Mesenchymal stem cell (in vitro differentiated cells and primary cell): Measurements from ENCODE around the gene FRRS1L.
A peak's percentile ranks its signal among the peaks of the same experiment; 100 is the strongest.

Source experiments
- DNase-seq: peaks from one replicate; pipeline ENCODE4 v3.0.0-alpha.2; 2013
- H2AFZ ChIP-seq: one replicate; pipeline ENCODE4 v1.6.1; 2013; ENCODE audit warnings: low read depth, mild to moderate bottlenecking, control low read depth, inconsistent platforms, low read length, moderate library complexity
- H2AK5ac ChIP-seq: 2 replicates; pipeline ENCODE4 v1.6.1; 2013; ENCODE audit warnings: low read length, moderate library complexity, mild to moderate bottlenecking, inconsistent platforms; ENCODE audit not compliant: severe bottlenecking
- H2BK120ac ChIP-seq: one replicate; pipeline ENCODE4 v1.6.1; 2013; ENCODE audit warnings: low read depth, mild to moderate bottlenecking, inconsistent platforms, low read length, moderate library complexity
- H2BK12ac ChIP-seq, 2 experiments: one replicate each; pipeline ENCODE4 v1.6.1; 2013; ENCODE audit warnings: inconsistent platforms in 2 of 2, low read length in 2 of 2, mild to moderate bottlenecking in 2 of 2, moderate library complexity in 2 of 2, control low read depth in 1 of 2
- H2BK15ac ChIP-seq: one replicate; pipeline ENCODE4 v1.6.1; 2013; ENCODE audit warnings: mild to moderate bottlenecking, low read depth, inconsistent platforms; ENCODE audit not compliant: poor library complexity, severe bottlenecking
- H2BK5ac ChIP-seq: 2 replicates; pipeline ENCODE4 v1.6.1; 2013; ENCODE audit warnings: low read depth, mild to moderate bottlenecking, low read length, control low read depth, inconsistent platforms; ENCODE audit not compliant: poor library complexity, severe bottlenecking
- H3K14ac ChIP-seq, 2 experiments: one replicate each; pipeline ENCODE4 v1.6.1; 2013; ENCODE audit warnings: inconsistent platforms in 2 of 2, low read length in 2 of 2, control low read depth in 1 of 2, mild to moderate bottlenecking in 1 of 2, moderate library complexity in 1 of 2
- H3K18ac ChIP-seq, 2 experiments: one replicate each; pipeline ENCODE4 v1.6.1; 2013; ENCODE audit warnings: inconsistent platforms in 2 of 2, low read length in 2 of 2, control low read depth in 1 of 2, low read depth in 1 of 2, mild to moderate bottlenecking in 1 of 2
- H3K23ac ChIP-seq, 2 experiments: one replicate each; pipeline ENCODE4 v1.6.1; 2013; ENCODE audit warnings: inconsistent platforms in 2 of 2, low read length in 2 of 2, mild to moderate bottlenecking in 2 of 2, moderate library complexity in 2 of 2, control low read depth in 1 of 2
- H3K27ac ChIP-seq: 2 replicates; pipeline ENCODE4 v1.5.1; 2013; ENCODE audit warnings: mild to moderate bottlenecking, moderate library complexity, low read length, control low read depth, inconsistent platforms; ENCODE audit not compliant: poor library complexity, severe bottlenecking
- H3K27me3 ChIP-seq, 2 experiments: 2 replicates each; pipeline versions ENCODE4 v1.6.1 to v1.7.0; 2013; ENCODE audit warnings: low read length in 2 of 2, mild to moderate bottlenecking in 2 of 2, moderate library complexity in 2 of 2, control low read depth in 1 of 2, inconsistent platforms in 1 of 2; ENCODE audit not compliant: control insufficient read depth in 1 of 2, insufficient read depth in 1 of 2
- H3K36me3 ChIP-seq, 2 experiments: 2 replicates each; pipeline versions ENCODE4 v1.6.1 to v1.7.0; 2013; ENCODE audit warnings: low read length in 2 of 2, control low read depth in 1 of 2, inconsistent platforms in 1 of 2, low read depth in 1 of 2, mild to moderate bottlenecking in 1 of 2; ENCODE audit not compliant: insufficient read depth in 2 of 2, control insufficient read depth in 1 of 2
- H3K4ac ChIP-seq, 2 experiments: one replicate each; pipeline ENCODE4 v1.6.1; 2013; ENCODE audit warnings: inconsistent platforms in 2 of 2, low read length in 2 of 2, mild to moderate bottlenecking in 2 of 2, moderate library complexity in 2 of 2, control low read depth in 1 of 2, low read depth in 1 of 2
- H3K4me1 ChIP-seq: 2 replicates; pipeline ENCODE4 v1.6.1; 2013; ENCODE audit warnings: low read depth, low read length, control low read depth; ENCODE audit not compliant: control insufficient read depth, insufficient read depth
- H3K4me2 ChIP-seq: 2 replicates; pipeline ENCODE4 v1.6.1; 2013; ENCODE audit warnings: low read length, mild to moderate bottlenecking, inconsistent platforms; ENCODE audit not compliant: poor library complexity, severe bottlenecking
- H3K4me3 ChIP-seq, 2 experiments: 2 replicates each; pipeline versions ENCODE4 v1.5.1 to v1.7.0; 2013; ENCODE audit warnings: low read length in 2 of 2, mild to moderate bottlenecking in 2 of 2, control low read depth in 1 of 2, low read depth in 1 of 2; ENCODE audit not compliant: insufficient read depth in 1 of 2
- H3K79me1 ChIP-seq: replicated peaks from 2 replicates; pipeline ENCODE4 v1.6.1; 2013; ENCODE audit warnings: mild to moderate bottlenecking, control low read depth, low read length, inconsistent platforms; ENCODE audit not compliant: poor library complexity, severe bottlenecking
- H3K9ac ChIP-seq: 2 replicates; pipeline ENCODE4 v1.7.0; 2013; ENCODE audit warnings: mild to moderate bottlenecking, low read length, moderate library complexity
- H3K9me3 ChIP-seq: 2 replicates; pipeline ENCODE4 v1.7.0; 2013; ENCODE audit warnings: mild to moderate bottlenecking, low read length; ENCODE audit not compliant: control insufficient read depth
- H4K8ac ChIP-seq: one replicate; pipeline ENCODE4 v1.6.1; 2013; ENCODE audit warnings: inconsistent platforms, mild to moderate bottlenecking, low read length, moderate library complexity
- H4K91ac ChIP-seq: one replicate; pipeline ENCODE4 v1.6.1; 2013; ENCODE audit warnings: mild to moderate bottlenecking, low read length, inconsistent platforms
- WGBS: methylation state at CpG from one replicate; pipeline ENCODE4 v1.1.7; 2013; ENCODE audit warnings: mixed read lengths; 5-methylcytosine and 5-hydroxymethylcytosine counted together

Gene FRRS1L

DNA sequence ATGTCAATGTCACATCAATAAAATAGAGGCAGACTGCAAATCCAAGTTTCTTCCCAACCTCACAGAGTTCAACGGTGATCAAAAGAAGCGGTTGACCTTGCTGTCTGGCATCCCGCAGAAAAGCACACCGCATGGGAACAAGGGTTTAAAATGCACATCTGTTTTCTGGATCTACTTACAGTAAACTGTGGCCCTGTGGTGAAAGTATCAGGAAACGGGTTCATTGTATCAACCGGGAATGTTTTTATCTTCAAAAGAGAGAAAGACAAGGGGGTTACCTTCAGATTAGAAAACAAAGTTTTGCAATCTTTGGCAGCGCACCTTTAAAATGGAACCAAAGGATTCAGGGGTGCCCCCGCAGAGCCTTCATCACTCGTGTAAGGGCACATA, 15.5 kb upstream of the FRRS1L start:
- Histone ChIP-seq H3K79me1 (no peaks in the 10 kb centered on the region), H3K23ac (no peak overlapping the region), H3K9me3 (no peaks in the 10 kb centered on the region), H2BK15ac (no peak overlapping the region), H2BK12ac (no peak overlapping the region), H3K27ac (no peak overlapping the region), H3K4me2 (no peak overlapping the region), H3K14ac (no peak overlapping the region), H3K18ac (no peak overlapping the region), H4K91ac (no peak overlapping the region), H3K4ac (no peak overlapping the region), H2BK120ac (no peak overlapping the region), H2BK5ac (no peak overlapping the region), H3K9ac (no peak overlapping the region), H2AFZ (no peak overlapping the region), H2AK5ac (no peak overlapping the region), H3K36me3 (no peaks in the 10 kb centered on the region), H3K4me1 (no peaks in the 10 kb centered on the region), H3K27me3 (peaks cover 17 to 56% of the 10 kb centered on the region in 2 experiments), H3K4me3 (no peak overlapping the region), H4K8ac (no peak overlapping the region)
- WGBS: 93% methylated on average over 9 of the region's 9 CpGs
- no peak for DNase-seq

DNA sequence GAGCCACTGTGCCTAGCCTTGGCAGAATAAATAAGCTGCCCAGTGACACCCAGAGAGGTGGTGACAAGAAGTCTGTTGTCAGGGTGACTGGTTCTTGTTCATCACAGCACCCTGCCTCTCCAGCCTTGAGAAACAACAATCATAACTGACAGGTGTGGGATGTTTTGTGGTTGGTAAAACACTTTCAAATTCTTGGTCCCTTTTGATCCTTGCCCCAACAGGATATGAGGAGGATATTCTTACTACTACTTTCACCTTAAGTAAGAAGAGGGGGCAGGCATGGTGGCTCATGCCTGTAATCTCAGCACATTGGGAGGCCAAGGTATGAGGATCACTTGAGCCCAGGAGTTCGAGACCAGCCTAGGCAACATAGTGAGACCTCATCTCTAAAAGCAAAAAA, 14.2 kb upstream of the FRRS1L start:
- H3K4me1 ChIP-seq: no peaks in the 10 kb centered on the region

DNA sequence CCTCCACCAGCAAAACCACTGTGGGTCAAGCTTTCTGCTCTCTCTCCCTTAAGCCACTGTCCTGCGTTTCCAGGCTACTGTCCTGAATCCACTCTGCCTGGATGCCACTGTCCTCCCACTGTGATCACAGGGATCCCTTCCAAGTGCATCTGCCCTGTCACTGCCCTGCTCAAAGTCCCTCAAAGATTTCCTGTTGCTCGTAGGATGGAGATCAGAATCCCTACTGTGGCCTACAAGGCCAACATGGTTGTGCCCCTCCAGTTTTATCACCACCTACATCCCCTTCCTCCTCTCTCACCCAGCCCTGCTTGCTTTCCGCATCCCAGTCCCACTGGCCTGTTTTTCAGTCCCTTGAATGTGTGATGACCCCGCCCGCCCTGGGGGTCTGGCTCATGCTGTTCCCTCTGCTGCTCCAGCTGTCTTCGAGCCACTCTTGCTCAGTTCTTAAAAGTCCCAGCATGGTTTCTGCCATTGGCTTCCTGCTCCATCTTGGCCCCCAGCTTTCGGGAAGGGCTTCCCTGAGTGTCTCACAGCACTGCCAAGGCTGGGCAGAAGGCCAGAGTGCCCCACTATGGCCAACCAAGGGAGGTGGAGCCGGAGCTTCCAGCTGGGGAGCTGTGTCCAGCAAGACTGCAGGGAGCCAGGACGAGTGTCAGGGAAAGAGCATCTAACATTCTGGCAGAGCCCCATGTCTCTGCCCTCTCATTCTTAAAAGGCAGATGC, 12.9 kb upstream of the FRRS1L start:
- peaks cover 12 to 40% of the 10 kb centered on the region in 2 experiments for H3K27me3 ChIP-seq
- no peaks in the 10 kb centered on the region for H3K79me1 ChIP-seq
- H3K4me1 ChIP-seq: no peaks in the 10 kb centered on the region
- no peak overlapping the region for H3K18ac ChIP-seq
- no peak overlapping the region for H2BK120ac ChIP-seq
- no peak overlapping the region for H2BK5ac ChIP-seq
- no peak overlapping the region for H3K4me2 ChIP-seq
- H3K9me3 ChIP-seq: no peaks in the 10 kb centered on the region
- H4K8ac ChIP-seq: no peak overlapping the region
- no peak overlapping the region for H3K4me3 ChIP-seq
- WGBS: 81% methylated on average over 9 of the region's 9 CpGs
- H2BK12ac ChIP-seq: no peak overlapping the region
- H4K91ac ChIP-seq: no peak overlapping the region
- H2AK5ac ChIP-seq: no peak overlapping the region
- H3K36me3 ChIP-seq: no peaks in the 10 kb centered on the region
- no peak for DNase-seq
- H3K14ac ChIP-seq: peak overlapping the region in 1 of 2 experiments; percentile 68
- H2AFZ ChIP-seq: no peak overlapping the region
- H3K9ac ChIP-seq: no peak overlapping the region
- no peak overlapping the region for H3K27ac ChIP-seq
- no peak overlapping the region for H3K4ac ChIP-seq
- H3K23ac ChIP-seq: peak overlapping the region in 1 of 2 experiments; percentile 59
- no peak overlapping the region for H2BK15ac ChIP-seq

More for the DNA sequence above, 14.2 kb upstream of the FRRS1L start:
- no peak overlapping the region for H2AFZ ChIP-seq
- H3K4me2 ChIP-seq: no peak overlapping the region
- no peak overlapping the region for H2BK120ac ChIP-seq
- no peaks in the 10 kb centered on the region for H3K36me3 ChIP-seq
- peaks cover 17 to 50% of the 10 kb centered on the region in 2 experiments for H3K27me3 ChIP-seq
- WGBS: 86% methylated on average over 1 of the region's 1 CpG
- H3K9me3 ChIP-seq: no peaks in the 10 kb centered on the region
- no peak overlapping the region for H4K91ac ChIP-seq
- H2BK5ac ChIP-seq: no peak overlapping the region
- H3K18ac ChIP-seq: no peak overlapping the region
- no peak overlapping the region for H2AK5ac ChIP-seq
- H2BK12ac ChIP-seq: no peak overlapping the region
- no peak overlapping the region for H3K14ac ChIP-seq
- no peak overlapping the region for H2BK15ac ChIP-seq
- H3K4me3 ChIP-seq: no peak overlapping the region
- H3K23ac ChIP-seq: no peak overlapping the region
- no peak overlapping the region for H3K9ac ChIP-seq
- H3K79me1 ChIP-seq: no peaks in the 10 kb centered on the region
- H3K27ac ChIP-seq: no peak overlapping the region
- no peak overlapping the region for H4K8ac ChIP-seq
- H3K4ac ChIP-seq: no peak overlapping the region
- no peak for DNase-seq

- Histone ChIP-seq H2BK12ac (no peak overlapping the region), H2AFZ (no peak overlapping the region), H2BK5ac (no peak overlapping the region), H2BK120ac (no peak overlapping the region), H3K79me1 (no peaks in the 10 kb centered on the region), H3K9me3 (no peaks in the 10 kb centered on the region), H3K27ac (no peak overlapping the region), H2AK5ac (no peak overlapping the region), H3K4ac (no peak overlapping the region), H3K4me2 (no peak overlapping the region), H3K4me1 (no peaks in the 10 kb centered on the region), H2BK15ac (no peak overlapping the region), H3K14ac (no peak overlapping the region), H3K18ac (no peak overlapping the region), H3K36me3 (no peaks in the 10 kb centered on the region), H3K9ac (no peak overlapping the region), H4K91ac (no peak overlapping the region), H3K4me3 (no peak overlapping the region), H3K23ac (no peak overlapping the region), H3K27me3 (peaks cover 9 to 35% of the 10 kb centered on the region in 2 experiments), H4K8ac (no peak overlapping the region)
- 90% methylated on average over 1 of the region's 2 CpGs for WGBS
- no peak for DNase-seq
These were observed 9.9 kb upstream of the FRRS1L start for GRCh38 chr9:109176963-109177362.
